ENCODE measurements around the gene ATM. TPM values are rescaled to one million over a fixed set of nuclear protein-coding genes. Genes with fewer than 3 reads are reported as not detected.
"Not testable (repeated sequence)": the region's sequence is repeated elsewhere in the genome, so short reads cannot be mapped to it uniquely, and the experiment has no call there.

The ATM gene
- total RNA-seq, 3 donors from 2014 or later, result 30.5 to 56.8 (median 36.4) TPM

DNA sequence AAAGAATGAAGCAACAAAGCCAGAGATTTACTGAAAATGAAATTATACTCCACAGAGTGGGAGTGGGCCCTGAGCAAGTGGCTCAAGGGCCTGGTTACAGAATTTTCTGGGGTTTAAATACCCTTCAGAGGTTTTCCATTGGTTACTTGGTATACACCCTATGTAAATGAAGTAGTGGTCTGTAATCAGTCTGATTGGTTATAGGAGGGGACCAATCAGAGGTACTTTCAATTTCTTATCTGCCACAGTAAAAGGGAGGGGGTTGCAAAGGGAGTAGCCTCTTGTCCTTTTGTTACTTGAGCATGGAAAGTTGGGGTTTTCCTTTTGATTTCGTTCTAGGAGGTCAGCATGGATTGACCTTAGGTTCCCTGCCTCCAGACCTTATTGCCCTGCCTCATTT lies 63.5 kb downstream of the ATM start:
- Histone ChIP-seq H3K4me1 (ENCODE audit: low read depth) (no peaks in the 10 kb centered on the region), H3K36me3 (ENCODE audit: low read depth) (no peaks in the 10 kb centered on the region), H3K4me3 (no peak overlapping the region), H3K9me3 (no peaks in the 10 kb centered on the region)
- no peak for DNase-seq
- no peak for ATAC-seq
- no peak for TF ChIP-seq CTCF (IDR thresholded peaks at IDR 0.05)
- intact Hi-C loops (cut with DNase I, micrococcal nuclease), result no loop called here

DNA sequence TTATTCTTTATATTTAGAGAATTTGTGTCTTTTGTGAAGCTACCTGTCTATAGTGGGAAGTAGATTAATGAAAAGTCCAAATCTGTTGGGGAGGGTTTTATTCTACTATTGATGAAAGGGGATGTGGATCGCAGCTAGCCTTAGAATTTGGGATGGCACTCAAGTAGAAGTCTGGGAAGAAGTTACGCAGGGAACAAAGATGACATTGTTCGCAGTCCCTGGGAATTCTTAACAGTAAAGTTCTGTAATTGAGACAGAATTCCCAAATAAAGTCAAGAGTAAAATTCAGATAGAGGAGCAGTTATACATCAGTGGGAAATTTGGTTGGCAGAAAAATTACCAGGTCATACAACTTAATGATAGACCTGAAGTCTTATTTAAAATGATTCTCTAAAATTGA lies 64.1 kb downstream of the ATM start:
- DNase-seq, result no peak
- Histone ChIP-seq H3K4me3 (no peak overlapping the region), H3K4me1 (ENCODE audit: low read depth) (no peaks in the 10 kb centered on the region), H3K36me3 (ENCODE audit: low read depth) (no peaks in the 10 kb centered on the region), H3K9me3 (no peaks in the 10 kb centered on the region)
- intact Hi-C loops (cut with DNase I, micrococcal nuclease), result no loop called here
- no peak for TF ChIP-seq CTCF (IDR thresholded peaks at IDR 0.05)
- ATAC-seq, result no peak

DNA sequence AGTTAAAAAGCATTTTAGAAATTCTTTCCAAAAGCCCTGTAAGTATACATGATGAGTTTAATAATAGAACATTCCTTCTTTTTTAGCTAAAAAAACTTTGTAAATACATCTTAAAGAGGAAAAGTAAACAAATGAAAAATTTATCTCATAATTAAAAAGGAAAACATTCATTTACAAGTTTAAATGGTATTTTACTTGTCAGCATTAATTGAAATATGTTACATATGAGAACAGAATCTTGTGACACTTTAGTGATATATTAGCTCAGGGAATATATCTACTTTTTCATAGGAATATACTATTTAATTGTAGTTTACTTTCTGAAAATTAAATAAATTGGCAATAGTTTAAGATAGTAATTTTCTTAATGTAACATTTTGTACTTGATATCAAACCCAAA lies 66.2 kb downstream of the ATM start:
- H3K9me3 ChIP-seq; H3K4me3 ChIP-seq; H3K4me1 ChIP-seq (ENCODE audit: low read depth); H3K36me3 ChIP-seq (ENCODE audit: low read depth); ATAC-seq; DNase-seq; intact Hi-C loops (cut with DNase I, micrococcal nuclease): not testable (repeated sequence)

- Histone ChIP-seq H3K36me3 (ENCODE audit: low read depth) (no peaks in the 10 kb centered on the region), H3K4me1 (ENCODE audit: low read depth) (no peaks in the 10 kb centered on the region), H3K4me3 (no peak overlapping the region), H3K9me3 (no peaks in the 10 kb centered on the region)
- intact Hi-C loops (cut with DNase I, micrococcal nuclease), result no loop called here
- TF ChIP-seq CTCF (IDR thresholded peaks at IDR 0.05), result no peak
- DNase-seq (no peak), ATAC-seq (no peak)
Observed at GRCh38 chr11:108289699-108290098, 66.8 kb downstream of the ATM start.

DNA sequence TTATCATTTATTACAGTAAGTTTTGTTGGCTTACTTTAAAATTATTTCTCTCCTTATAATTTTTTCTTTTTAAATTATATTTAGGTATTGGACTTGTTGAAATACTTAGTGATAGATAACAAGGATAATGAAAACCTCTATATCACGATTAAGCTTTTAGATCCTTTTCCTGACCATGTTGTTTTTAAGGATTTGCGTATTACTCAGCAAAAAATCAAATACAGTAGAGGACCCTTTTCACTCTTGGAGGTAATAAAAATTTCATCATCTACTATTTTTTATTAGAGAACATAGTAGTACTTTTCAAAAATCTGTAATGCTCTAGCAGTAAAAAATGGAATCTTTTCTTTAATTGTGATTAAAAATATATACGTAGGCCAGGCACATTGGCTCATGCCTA lies 70.4 kb downstream of the ATM start:
- H3K36me3 ChIP-seq (ENCODE audit: low read depth), result no peaks in the 10 kb centered on the region
- intact Hi-C loops (cut with DNase I, micrococcal nuclease), result no loop called here
- ATAC-seq, result no peak
- DNase-seq, result no peak
- H3K4me3 ChIP-seq, result no peak overlapping the region
- no peaks in the 10 kb centered on the region for H3K4me1 ChIP-seq (ENCODE audit: low read depth)
- no peaks in the 10 kb centered on the region for H3K9me3 ChIP-seq
- TF ChIP-seq CTCF (IDR thresholded peaks at IDR 0.05), result no peak

DNA sequence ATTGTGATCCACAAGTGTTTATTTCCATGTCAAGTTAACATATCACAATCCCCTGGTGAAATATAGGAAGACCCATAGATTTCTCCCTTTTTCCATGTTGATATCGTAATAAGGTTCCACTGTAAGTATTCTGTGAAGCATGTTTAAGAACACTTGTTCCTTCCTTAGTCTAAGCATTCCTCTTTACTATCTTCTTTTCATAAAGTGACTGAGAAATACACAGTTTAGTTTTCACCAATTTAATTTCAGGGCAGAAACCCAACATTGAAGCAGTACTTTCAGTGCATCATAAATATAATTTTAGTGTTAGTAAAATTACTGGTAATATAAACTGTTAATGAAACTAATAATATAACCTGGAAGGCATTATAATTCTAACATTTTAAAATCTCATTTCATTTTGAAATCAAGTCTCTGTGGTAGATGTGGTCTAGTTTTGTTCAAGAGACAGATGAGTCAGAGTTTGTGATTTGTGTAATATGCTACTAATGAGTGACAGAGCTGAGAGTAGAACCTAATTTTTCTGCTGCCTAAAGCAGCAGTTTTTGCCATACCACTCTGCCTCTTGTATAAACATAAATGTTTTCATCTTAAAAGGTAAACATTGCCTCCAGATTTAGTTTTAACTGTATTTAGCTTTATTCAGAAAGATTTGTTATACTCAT lies 79.4 kb downstream of the ATM start:
- ATAC-seq, result no peak

More for the DNA sequence above, 79.4 kb downstream of the ATM start:
- no peak for TF ChIP-seq CTCF (IDR thresholded peaks at IDR 0.05)
- no peaks in the 10 kb centered on the region for H3K9me3 ChIP-seq
- H3K4me1 ChIP-seq (ENCODE audit: low read depth), result no peaks in the 10 kb centered on the region
- DNase-seq, result no peak
- H3K36me3 ChIP-seq (ENCODE audit: low read depth), result no peaks in the 10 kb centered on the region
- no peak overlapping the region for H3K4me3 ChIP-seq
- intact Hi-C loops (cut with DNase I, micrococcal nuclease), result no loop called here

Data from mucosa of descending colon (tissue), 3 donors.